GM18508 (cell line): ENCODE data around the gene SLC8A1.

Experiments
- ATAC-seq: cut with Tn5 transposase; IDR thresholded peaks from one replicate; pipeline ENCODE4 v1.9.1; 2021; ENCODE audit warnings: moderate number of reproducible peaks; ENCODE audit not compliant: insufficient read depth, unreplicated experiment

SLC8A1 gene

DNA sequence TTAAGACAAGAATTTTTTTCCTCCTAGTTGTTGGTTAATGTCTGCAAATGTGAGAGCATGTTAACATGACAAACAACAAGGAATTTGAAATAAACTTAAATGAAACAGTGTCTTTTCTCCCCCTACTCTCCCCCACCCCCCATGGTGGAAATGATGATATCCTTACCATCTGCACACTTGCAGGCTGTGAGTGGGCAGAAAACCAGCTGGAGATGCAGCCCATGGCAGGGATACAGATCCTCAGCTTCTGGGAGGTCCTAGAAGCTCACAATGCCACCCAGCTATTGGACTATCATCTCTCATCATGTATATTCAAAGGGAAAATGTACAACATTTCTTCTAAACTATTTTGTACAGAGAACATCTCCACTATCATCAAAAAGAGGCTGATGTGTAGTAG, 196.8 kb downstream of the SLC8A1 start:
- ATAC-seq = no peak

DNA sequence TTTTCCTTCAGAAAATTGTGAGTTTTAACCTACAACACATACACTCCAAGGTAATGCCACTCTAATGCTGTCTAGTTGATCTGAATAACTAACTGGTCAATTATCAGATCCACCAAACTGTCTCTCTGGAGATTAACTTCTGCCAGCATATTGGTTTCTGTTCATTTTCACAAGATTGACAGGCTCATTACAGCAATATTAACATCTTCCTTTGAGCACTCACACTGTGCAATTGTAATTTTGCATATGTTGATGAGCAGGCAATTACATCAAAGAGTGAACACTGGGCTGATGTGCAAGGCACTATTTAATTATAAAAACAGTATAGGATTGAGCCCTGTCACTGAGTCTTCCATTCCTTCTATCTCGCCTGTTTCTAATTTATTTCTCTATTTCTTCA, 197.3 kb downstream of the SLC8A1 start:
- no peak for ATAC-seq

DNA sequence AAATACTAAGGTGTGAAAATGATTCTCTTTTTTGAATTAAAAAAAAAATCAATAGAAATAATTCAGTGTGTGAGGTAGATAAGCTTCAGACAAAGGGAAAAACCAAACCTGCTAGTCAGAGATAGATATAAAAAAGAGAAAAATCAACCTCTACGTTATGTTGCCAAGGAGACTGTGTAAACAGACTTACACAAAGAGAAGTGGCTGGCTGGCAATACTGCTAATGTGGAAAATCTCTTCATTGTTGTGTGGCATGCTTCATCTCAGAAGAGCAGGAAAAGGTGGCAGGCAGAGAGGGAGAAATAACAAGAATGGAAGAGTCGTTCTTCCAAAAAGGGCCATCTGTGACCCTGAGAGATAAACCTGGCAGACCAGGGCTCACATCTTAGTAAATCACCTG, 200.8 kb downstream of the SLC8A1 start:
- no peak for ATAC-seq

DNA sequence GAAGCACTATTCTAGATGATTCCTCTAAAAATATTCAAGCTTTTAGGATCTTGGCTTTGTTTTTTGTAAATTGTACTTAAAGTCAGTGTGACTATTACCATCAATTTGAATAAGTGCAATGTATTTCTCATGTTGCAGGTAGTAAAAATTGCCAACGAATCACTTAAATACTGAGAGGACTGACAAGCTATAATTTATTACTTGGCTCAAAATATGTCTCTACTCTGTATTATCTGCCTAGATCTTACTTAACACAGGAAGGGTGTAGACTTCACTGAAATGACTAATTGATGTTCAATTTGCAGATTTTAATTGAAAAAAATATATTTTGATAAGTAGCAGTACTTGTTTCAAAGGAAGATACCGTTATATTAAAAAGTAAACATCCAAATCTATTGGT, 202.3 kb downstream of the SLC8A1 start:
- ATAC-seq = no peak

DNA sequence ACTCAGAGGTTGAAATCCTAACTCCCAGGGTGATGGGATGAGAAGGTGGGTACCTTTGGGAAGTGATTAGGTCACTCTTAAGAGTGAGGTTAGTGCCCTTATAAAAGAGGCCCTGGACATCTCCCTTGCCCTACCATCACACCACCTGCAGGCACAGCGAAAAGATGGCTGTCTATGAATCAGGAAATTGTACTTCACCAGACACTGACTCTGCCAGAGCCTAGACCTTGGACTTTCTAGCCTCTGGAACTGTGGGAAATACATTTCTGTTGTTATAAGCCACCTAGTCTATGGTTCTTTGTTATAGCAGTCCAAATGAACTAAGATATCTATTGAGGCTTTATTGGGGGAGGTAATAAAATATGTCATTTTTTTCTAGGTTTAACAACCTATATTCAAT, 203.6 kb downstream of the SLC8A1 start:
- no peak for ATAC-seq

DNA sequence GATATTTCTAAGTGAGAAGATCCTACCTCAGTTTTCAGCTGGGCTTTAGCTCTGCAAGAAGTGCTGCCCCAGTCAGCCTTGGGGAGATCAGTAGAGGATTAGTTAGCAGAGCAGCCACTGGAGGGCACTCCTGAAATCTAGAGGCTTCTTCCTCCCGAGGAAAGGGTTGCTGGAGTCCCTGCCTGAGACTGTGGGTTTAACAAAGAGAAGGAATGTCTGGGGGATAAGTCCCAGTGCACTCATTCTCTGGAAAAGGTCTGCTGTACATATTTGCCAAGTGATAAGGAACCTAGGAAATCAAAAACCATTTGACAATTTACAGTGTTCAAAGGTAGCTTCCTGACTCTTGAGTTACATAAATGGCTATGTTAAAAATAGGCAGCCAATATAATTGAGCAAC, 207.2 kb downstream of the SLC8A1 start:
- ATAC-seq = no peak

DNA sequence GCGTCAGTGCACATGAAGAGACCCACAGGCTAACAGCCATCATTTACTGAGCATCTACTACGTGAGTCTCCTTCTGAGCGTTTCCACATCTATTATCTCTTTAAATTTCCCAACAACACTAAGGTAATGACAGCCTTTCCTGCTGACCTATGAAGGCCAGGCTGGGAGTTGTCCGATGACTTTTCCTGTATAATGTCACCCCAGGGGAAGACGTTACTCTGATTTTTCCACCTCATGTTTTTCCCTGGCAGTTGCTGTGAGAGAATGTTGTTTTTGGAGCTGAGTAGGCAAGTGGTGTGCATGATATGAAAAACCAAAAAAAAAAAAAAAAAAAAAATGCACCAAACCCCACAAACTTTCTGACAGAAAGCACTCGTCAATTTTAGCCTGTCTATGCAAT, 207.6 kb downstream of the SLC8A1 start:
- ATAC-seq = no peak

DNA sequence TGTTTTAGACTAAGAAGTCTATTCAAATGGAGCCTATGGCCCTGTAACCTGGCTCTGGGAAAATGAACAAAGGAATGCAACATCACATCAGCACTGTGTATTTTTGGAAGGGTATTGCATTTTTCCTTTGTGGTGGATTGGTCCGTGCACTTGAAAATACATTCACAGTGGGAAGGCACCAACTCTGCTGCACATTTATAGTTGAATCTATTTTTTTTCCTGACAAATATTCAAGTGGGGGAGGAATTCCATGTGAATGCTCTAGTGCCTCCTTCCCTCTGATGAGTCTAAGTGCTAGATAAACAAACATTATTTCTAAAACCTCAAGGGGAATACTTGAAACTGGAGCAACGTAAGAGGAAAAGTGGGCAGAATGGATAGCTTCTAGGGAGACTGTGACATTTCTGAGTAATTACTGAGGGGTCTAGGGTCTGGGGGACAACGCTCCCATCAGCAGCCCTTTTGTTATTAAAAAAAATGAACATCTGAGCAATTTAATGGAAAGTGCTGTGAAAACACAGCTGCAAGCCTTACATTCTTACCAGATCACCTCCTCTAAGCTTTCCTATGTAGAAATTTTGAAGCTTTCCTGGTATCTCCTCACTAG, 208.2 kb downstream of the SLC8A1 start:
- ATAC-seq = no peak

DNA sequence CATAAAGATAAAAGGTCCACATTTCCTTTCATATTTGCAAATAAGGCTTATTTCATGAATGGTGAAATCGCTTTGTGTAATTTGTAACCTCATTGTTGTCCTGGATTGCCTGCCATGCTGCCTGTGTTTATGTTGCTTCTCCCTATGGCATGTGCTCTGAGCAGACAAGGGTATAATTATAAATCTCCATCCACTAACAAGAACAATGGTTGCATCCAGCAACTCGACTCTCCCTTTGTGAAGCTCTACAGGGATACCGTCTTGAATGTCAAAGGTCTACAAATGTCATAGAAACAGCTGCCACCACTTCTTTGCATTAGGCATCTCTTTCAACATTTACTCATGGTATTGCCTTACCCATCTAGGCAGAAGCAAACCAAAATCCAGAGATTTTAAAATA, 209.6 kb downstream of the SLC8A1 start:
- ATAC-seq = no peak

DNA sequence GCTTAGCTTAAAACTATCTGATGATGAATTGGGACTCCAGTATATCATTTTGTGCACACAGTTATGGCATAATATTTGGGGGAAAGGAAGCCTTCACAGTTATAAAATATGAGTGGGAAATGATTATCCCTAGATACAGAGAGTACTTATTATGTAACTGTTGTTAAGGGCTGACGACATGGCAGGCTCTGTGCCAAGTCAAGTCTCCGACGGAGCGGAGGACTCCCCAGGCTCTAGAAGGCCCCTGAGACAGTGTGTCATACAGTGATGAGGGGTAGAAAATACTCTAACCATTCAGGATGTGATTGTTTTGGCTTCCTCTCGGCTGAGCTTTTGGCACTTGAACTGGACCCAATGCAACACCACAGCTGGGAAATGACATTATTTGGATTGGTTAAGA, 211.8 kb downstream of the SLC8A1 start:
- ATAC-seq = no peak

DNA sequence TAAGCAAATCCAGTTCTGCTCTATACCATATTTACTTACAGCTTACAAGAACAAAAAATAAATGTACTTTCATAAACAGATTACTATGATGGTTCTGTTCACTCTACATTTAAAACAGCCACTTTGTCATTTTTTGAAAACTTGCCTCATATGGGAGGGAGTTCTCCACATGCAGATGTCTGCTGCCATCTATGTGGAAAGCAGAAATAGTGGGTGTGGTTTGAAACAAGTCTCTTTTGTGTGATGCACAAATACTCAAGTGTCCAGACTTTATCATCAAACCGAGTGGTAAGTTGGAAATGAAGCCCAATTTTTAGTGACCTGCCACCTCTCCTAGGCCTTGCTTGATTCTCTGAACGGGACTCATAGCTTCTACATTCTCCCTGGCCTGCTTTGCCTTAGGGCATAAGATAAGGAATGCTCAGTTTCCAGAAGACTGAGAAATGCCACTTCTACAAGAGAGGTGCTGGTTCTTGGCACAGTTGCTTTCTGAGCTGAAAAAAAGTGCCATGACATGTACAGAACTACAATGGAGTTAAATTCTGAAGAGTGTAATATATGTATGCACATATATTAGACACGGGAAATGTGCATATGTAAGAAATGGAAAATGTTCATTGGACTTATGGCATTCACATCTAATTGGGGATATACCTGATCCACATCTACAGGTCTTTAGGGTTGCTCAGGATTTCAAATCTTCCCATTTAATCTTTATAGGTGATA, 221.0 kb downstream of the SLC8A1 start:
- ATAC-seq = no peak

DNA sequence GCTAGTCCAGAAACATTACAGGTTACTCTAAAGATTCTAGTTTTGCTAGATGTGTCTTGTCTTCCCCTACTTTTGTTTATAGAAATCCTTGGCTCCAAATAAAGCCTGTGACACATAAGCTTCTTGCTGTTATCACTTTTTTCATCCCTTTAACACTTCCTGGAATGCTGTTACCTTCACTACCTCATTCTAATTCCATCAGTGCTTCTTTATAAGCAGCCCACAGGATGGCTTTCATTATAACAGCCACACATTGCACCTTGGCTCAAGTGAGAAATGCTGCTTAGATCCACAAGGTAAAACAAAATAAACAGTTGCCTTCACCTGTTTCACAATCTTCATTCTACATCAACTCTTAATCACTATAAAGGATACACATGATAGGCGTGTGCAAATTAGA, 221.7 kb downstream of the SLC8A1 start:
- no peak for ATAC-seq

DNA sequence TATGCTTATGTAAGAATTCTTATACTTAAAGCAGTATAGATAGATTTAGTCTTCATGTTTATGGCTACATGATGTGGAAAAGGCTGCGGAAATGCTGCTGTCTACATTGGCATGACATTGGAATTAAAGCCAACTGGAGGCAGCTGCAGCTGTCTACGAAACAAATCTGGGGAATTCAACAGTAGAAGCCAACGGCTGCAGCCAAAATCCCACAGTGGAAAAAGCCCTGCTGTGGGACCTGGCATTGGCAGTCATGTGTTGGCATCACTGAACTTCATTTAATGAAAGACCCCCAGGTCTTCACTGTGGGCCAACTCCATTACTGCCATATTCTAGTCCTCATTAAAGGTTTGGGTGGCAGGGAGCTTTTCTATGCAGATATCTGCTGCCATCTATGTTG, 223.6 kb downstream of the SLC8A1 start:
- ATAC-seq = no peak

DNA sequence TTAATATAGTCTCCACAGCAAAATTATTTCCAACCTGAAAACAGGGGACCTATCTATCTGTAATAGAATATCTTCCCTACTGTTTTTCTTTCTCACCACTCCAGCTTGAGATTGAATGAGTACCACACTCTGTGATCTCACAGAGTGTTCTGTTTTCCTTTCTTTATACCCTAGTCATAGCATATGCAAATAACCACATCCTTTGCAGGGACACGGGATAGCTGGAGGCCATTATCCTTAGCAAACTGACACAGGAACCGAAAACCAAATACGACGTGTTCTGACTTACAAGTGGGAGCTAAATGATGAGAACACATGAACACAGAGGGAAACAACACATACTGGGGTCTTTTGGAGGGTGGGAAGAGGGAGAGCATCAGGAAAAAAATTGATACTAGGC, 224.7 kb downstream of the SLC8A1 start:
- ATAC-seq = no peak

DNA sequence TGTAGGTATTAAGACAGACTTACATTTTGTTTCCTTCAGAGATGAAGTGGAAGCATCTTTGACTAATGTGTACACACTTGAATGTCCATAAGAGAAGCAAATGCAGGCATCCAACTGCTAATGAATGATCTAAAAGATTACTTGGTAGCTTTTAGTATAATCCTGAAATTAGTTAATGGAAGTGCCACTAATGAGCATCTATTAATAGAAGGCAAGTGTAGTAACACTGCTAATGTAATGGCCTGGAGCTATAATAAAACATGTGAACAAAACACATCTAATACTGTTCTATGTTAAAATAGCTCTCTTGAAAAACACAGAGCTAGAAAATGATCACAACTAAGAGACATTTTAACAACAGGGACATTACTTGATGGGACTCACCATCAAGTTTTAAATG, 225.3 kb downstream of the SLC8A1 start:
- no peak for ATAC-seq

DNA sequence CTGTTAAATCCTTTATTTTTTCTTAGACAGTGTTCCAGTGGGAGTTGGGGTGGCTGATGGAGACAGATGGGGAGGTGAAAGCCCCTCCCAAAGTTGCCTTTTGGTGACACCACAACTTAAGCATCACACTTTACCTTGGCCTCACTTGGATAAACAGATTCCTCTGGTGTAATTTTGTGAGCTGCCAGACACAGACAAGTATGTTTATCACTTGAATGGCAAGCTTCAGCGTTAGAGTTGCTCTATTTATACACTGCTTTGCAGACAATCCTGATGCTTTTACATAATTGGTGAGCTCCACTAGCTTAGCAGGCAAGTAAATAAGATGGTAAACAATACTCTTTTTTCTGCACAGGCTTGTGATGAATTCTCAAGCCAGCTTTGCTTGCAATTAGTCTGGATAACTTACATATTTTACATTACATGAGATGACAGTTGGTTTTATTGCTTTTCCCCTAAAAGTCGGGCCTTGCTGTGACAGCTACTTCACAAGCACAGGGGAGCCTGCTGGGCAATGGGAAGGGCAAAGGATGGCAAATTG, 226.2 kb downstream of the SLC8A1 start:
- ATAC-seq = no peak

DNA sequence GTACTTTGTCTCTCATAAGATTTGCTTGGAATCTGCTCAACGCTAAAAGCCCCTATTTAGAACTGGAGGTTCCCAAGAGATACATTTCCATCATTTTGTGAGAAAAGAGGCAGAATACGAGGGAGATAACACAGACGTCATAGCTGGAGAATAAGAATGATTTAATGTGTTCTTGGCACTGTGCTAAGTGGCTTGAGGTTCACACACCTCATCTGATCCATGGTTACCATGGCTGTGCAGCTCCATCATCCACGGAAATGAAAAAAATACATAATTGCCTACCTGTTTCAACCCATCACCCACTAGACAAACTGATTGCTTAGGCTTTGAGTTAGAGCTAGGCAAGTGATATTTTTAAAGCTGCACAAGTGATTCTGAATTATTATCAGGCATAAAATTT, 227.6 kb downstream of the SLC8A1 start:
- no peak for ATAC-seq

DNA sequence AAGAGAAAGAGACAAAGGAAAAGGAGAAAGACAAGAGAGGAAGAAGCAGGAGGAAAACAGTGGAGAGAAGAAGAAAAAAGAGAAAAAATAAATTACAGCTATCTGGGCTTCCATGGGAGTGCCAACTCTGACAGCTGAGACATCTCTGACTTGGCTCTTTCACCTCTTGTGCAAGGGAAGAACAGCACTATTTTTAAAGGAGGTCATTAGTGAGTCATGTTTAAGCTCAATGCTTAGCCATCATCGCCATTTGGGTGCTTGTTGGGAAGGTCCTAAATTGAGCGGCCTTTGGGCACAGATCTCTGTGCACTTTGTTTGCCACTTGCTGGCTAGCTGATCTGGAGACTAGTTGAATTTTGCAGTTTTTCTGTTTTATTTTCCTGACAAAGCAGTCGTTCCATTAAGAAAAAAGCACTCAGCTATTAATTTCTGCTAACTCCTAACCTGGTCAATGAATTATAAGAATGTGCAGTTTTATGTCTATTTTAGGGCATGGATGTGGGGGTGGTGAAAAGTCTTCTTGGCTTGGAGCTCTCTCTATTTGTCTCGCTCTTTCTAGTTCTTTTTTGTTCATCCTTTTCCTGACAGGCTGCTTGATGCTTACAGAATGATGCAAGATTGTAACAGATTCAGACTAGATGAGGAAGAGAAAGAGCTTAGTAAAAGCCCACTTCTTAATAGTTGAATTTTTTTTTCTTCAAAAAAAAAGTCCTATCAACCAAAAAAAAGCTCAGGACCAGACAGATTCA, 231.5 kb downstream of the SLC8A1 start:
- ATAC-seq = no peak

DNA sequence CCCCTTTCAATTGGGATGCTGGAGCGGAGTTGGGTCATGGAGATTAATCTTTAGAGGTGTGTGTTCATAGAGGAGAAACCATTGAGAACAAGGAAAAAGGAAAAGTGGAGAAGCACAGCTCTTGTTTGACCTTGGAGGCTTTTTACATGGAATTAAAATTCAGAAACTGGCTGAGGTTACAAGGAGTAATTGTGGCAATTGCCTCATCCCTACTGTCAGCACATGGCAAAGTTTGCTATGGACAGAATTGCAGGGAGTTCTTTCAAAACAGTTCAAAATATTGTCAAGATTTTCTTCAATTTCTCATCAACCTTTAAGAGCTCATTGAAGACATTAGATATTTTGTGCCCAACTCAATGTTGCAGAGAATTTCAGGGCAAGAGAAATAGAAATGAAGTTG, 232.7 kb downstream of the SLC8A1 start:
- ATAC-seq = no peak

DNA sequence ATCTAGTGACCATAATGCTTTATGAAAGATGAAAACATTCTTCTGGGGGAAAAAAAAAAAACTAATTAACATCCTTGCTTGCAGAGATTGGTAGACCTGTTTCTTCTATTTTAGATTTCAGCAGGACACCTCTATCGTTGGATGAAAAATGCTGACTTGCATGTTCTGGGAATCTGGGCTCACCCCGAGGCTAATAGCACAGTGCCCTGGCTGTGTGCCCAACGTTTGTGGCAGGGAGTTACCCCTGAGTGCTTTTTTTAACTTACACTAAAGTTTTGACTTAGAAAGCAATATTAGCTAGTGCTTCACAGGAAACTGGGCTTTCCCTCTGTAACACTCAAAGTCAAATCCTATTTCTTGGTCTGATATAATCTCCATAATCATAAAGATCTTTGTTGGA, 233.2 kb downstream of the SLC8A1 start:
- no peak for ATAC-seq

DNA sequence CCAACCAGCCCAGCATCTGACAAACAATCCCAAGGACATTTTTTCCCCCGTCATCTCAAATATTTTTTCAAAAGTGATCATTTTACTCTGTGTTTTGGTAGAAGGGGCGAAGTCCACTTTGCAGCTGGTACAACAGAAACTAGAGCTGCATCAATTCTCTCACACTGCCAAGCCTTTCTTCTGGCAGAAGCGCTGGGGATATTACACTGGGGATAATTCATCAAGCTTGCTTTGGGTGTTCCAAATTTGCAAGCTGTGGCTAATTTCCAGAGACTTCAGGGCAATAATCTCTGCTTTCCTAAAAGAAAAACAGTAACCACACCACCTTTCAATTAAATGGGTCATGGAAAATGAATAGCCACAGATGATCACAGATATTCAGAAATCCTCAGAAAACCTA, 238.3 kb downstream of the SLC8A1 start:
- ATAC-seq = no peak
